HG02870 (cell line): ENCODE results near the gene ST8SIA6.
"Not testable (repeated sequence)": the region's sequence is repeated elsewhere in the genome, so short reads cannot be mapped to it uniquely, and the experiment has no call there.

ENCODE experiments used
- ATAC-seq: cut with Tn5 transposase; IDR thresholded peaks from one replicate; pipeline ENCODE4 v1.9.1; 2021; ENCODE audit warnings: mild to moderate bottlenecking, moderate library complexity; ENCODE audit not compliant: unreplicated experiment

Gene ST8SIA6

DNA sequence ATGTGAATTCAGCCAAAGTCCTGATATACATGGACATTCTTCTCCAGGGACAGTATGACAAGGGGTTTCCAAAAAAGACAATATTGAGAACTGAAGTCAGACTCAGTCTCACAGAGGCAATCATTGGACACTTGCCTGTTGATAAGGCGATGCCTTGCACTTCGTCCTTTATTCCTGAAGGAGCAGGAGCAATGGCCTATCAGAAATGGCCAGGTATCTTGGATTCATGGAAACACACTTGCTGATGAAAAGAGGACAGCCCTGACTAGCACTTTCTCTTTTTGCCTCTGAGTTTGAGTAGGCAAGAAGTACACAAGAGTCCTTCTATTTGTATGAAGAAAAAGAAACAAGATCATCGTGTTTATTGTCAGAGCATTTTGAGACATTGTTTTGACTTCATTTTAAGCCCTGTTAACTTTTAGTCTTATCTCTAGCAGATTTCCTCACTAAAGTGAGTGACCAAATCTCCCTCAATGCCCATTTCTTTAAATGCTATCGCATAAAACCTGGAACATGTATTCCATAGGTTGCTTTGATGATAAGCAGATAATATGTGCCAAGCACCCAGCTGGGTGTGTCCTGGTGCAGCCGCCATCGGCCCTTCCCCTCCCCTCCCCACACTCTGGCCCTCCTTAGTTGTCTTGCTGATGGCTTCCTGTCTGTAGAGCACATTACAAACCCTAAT is 26.6 kb downstream of the ST8SIA6 start:
- ATAC-seq: no peak

GRCh38 chr10:17427201-17427600 is 27.2 kb downstream of the ST8SIA6 start:
- ATAC-seq: no peak

DNA sequence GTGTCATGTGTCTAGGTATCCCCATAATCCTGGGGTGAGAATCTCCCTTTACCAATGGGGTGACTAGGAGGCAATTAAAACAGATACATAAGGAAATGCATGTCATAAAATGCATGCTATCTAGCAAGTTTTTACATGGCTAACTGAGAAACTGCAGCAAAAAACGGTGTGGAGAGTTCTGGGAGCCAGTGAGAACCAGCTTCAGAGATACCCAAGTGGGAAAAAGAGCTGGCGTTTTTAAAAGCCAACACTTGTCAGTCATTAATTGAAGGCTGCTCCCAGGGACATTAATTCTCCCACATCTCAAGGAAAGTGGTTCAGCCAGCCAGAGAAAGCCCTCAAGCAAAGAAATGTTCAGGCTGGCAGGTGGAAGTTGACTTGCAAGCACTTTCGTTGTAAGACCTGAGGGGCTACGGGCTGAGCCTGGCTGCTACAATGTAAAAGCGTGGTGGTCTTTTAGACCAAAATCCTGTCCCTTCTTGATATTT is 28.1 kb downstream of the ST8SIA6 start:
- no peak for ATAC-seq

GRCh38 chr10:17425584-17426262 is 28.7 kb downstream of the ST8SIA6 start:
- no peak for ATAC-seq

GRCh38 chr10:17423632-17424186 is 30.7 kb downstream of the ST8SIA6 start:
- no peak for ATAC-seq

DNA sequence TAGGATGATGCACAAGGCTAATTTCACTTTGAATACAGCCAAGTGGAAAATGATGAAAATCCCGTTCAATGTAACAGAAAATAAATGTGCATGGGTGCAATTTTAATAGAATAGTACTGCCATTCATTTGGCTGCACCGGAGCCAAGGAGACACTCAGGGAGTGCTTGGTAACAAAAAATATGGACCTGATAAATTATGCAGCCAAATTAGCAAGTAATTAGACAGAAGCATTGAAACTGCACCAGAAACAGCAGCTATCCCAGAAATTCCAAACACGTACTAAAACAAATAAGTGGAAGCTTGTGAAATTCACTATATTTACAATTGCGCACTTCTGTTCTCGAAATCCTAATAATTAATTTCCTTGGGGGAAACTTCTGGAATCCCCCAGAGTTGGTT is 31.5 kb downstream of the ST8SIA6 start:
- ATAC-seq: no peak

GRCh38 chr10:17418249-17418648 is 36.1 kb downstream of the ST8SIA6 start:
- ATAC-seq: no peak

GRCh38 chr10:17416442-17417211 is 37.8 kb downstream of the ST8SIA6 start:
- ATAC-seq: no peak

DNA sequence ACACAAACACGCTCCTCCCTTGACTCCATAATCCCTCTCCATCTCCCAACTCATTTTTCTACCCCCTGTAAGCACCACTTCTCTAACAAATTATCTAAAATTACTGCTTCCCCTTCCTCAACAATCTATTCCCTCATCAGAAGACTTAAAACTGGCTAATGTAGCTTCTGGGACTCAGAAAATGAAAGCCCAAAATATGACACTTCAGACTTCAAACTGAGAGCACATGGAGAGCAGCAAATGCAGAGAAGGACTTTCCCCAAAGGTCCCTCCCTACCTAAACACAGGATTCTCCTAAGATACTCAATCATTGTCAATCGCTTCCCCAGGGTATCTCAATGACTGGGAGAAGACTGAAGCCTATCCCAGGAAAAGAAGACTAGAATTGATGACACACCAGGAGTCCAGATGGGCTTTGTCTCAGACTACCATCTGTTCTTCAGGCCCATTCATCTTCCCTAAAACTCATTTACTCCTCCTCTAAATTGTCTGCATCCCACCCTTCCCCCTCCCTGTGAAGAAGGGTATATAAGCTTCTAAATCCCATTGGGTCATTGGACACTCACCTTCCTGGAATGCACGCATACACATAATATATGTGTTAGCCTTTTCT is 39.2 kb downstream of the ST8SIA6 start:
- no peak for ATAC-seq

DNA sequence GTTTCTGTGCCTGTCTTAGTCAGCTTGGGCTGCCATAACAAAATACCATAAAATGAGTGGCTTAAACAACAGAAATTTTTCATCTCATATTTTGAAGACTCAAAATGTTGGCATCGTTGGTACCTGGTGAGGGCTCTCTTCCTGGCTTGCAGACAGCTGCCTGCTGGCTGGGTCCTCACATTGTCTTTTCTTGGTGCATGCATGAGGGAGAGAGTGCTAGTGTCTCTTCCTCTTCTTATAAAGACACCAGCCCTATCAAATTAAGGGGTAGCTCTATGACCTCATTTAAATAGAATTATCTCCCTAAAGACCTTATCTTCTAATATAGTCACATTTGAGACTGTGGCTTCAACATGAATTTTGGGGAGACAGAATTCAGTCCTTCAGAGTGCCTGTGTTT is 39.9 kb downstream of the ST8SIA6 start:
- no peak for ATAC-seq

- ATAC-seq: no peak
Observed at GRCh38 chr10:17413876-17414275, 40.5 kb downstream of the ST8SIA6 start.

- no peak for ATAC-seq
Observed at GRCh38 chr10:17412323-17412722, 42.1 kb downstream of the ST8SIA6 start.

GRCh38 chr10:17410907-17411306 is 43.5 kb downstream of the ST8SIA6 start:
- ATAC-seq: no peak

- no peak for ATAC-seq
Observed at GRCh38 chr10:17409170-17409733, 45.1 kb downstream of the ST8SIA6 start.

DNA sequence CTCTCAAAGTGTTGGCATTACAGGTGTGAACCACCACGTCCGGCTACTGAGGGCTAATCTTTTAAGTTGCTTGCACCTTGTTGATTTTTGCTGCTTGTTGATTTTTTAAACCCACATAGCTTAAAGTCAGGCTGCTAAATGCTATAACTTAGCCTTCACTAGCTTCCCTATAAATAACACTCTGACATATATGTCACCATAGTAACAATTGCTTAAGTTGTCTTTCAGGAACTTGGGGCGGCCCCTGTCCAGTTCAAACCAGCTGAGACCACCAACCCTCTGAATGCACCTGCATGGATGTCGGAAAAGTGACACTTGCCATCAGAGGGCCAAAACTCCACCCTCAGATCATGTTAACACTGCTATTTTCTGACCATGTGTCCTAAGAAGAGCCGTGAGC is 47.3 kb downstream of the ST8SIA6 start:
- ATAC-seq: no peak

DNA sequence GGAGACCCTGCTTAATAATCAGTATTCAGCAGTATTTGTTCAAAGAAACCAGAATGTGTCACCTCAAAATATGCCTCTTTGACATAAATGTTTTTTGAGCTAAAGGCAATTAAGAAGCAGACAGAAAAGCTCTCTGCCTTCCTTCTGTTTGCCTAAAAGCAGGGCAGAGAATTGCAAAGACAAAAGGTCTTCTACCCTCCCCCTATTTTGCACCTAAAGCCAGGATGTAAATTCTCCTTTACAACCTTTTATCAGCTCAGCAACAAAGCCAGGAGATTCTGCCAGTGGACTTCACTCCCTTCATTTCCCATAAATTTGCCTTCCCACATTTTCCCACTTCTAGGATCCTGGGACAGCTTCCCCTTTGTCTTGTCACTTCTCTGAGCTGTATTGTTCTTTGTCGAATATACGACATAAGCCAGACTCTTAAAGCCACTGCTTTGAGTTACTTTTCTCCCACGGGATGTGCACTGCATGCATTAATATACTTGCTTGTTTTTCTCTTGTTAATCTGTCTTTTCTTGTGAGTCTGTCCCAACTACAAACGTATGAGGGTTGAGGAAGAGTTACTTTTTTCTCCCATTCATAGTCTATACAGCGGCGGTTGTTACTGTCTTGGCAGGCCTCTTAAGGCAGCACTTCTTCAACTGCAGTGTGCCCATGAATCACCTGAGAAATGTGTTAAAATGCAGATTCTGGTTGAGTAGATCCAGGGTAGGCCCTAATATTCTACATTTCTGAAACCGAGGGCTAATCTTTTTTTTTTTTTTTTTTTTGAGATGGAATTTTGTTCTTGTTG is 48.2 kb downstream of the ST8SIA6 start:
- no peak for ATAC-seq

- no peak for ATAC-seq
Observed at GRCh38 chr10:17403161-17403560, 51.2 kb downstream of the ST8SIA6 start.

- not testable (repeated sequence) for ATAC-seq
Observed at GRCh38 chr10:17402040-17402439, 52.4 kb downstream of the ST8SIA6 start.

DNA sequence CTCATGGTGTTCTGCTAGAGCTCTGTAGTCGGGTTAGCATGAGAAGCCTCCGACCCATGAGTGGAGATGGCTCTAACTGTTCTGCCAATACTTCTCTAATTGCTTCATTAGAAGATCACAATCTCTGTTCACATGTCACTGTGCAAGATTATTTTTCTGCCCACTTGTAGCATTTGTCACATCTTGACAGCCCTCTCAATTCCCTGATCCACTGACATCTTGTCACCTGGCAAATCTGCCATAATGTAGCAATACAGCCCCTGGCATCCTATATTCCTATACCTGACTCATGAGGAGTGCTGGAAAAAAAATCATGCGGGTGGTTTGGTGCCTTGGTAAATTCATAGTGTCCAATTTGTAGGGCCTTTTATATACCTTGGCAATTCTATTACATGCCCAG is 58.4 kb downstream of the ST8SIA6 start:
- ATAC-seq: no peak

DNA sequence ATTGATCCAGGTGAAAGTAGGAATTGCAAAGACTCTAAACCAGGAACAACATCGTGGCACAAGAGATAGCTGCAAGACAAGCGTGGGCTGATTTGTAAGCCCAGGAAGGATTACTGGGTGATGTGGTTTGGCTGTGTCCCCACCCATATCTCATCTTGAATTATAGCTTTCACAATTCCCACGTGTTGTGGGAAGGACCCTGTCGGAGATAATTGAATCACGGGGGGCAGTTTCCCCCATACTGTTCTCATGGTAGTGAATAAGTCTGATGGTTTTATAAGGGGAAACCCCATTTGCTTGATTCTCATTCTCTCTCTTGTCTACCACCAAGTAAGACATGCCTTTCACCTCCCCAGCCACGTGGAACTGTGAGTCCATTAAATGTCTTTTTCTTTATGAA is 59.5 kb downstream of the ST8SIA6 start:
- ATAC-seq: no peak
